OCI-LY1 (cell line): ENCODE results near the gene LTBR.

Experiments
- CTCF ChIP-seq: fragments of 200-600 bp; sonication (generic), shearing (Covaris generic); IDR thresholded peaks from 2 replicates; pipeline ENCODE4 v1.5.1; 2017; ENCODE audit warnings: mild to moderate bottlenecking, antibody characterized with exemption, low read length, moderate library complexity, mixed read lengths
- EZH2 ChIP-seq: fragments of 200-600 bp; sonication (generic), shearing (Covaris generic); IDR thresholded peaks from 2 replicates; pipeline ENCODE4 v1.8.0; 2017; ENCODE audit warnings: borderline replicate concordance, mixed run types, mild to moderate bottlenecking, antibody characterized with exemption, low read length, moderate library complexity, mixed read lengths

GRCh38 chr12:6383572-6384498 is at the start of gene LTBR:
- no peak for TF ChIP-seq CTCF
- no peak for TF ChIP-seq EZH2
